Effector memory CD8-positive, alpha-beta T cell (primary cell): ENCODE data around the gene G3BP1.
"Not testable (repeated sequence)": the region's sequence is repeated elsewhere in the genome, so short reads cannot be mapped to it uniquely, and the experiment has no call there.

Experiments used
- ATAC-seq: fragments of 150-1000 bp; cut with Tn5 transposase; replicated peaks from 2 replicates; pipeline ENCODE4 v1.10.0; 2021; ENCODE audit warnings: mild to moderate bottlenecking, moderate library complexity
- DNase-seq, 3 experiments: peaks; one replicate each; pipeline ENCODE4 v3.0.0; 2021
- H3K27ac Mint-ChIP-seq, 2 donors: one replicate each; pipeline ENCODE4 v1.8.0; 2022; ENCODE audit warnings: mild to moderate bottlenecking in 2 of 2, mixed read lengths in 2 of 2, moderate library complexity in 2 of 2
- H3K27me3 Mint-ChIP-seq, 2 donors: one replicate each; pipeline ENCODE4 v1.8.0; 2022; ENCODE audit warnings: mixed read lengths in 2 of 2
- H3K36me3 Mint-ChIP-seq: one replicate; pipeline ENCODE4 v1.8.0; 2022; ENCODE audit warnings: mild to moderate bottlenecking, moderate library complexity, mixed read lengths; ENCODE audit not compliant: insufficient read depth
- H3K4me1 Mint-ChIP-seq, 2 donors: one replicate each; pipeline ENCODE4 v1.8.0; 2022; ENCODE audit warnings: low read depth in 2 of 2, mixed read lengths in 2 of 2
- H3K4me3 Mint-ChIP-seq, 2 donors: one replicate each; pipeline ENCODE4 v1.8.0; 2022; ENCODE audit warnings: mild to moderate bottlenecking in 2 of 2, mixed read lengths in 2 of 2, moderate library complexity in 2 of 2
- H3K9me3 Mint-ChIP-seq, 2 donors: one replicate each; pipeline ENCODE4 v1.8.0; 2022; ENCODE audit warnings: mixed read lengths in 2 of 2
- total RNA-seq, 9 experiments: gene quantifications; one replicate each; lab custom pipeline; 2026; lab: John Stamatoyannopoulos, UW

The G3BP1 gene
- 164 to 920 (median 347) reads per million in 9 experiments for total RNA-seq

GRCh38 chr5:151771259-151772028 lies at the start of gene G3BP1:
Gene G3BP1, plus strand, starts transcription at chr5:151771954. Its CDS starts 14,667 bp downstream, at chr5:151786621.
- peaks cover 27 to 38% of the 10 kb centered on the region in 2 donors for H3K4me1 Mint-ChIP-seq
- H3K36me3 Mint-ChIP-seq: peaks cover 31% of the 10 kb centered on the region
- H3K4me3 Mint-ChIP-seq: no peak within 1 kb of the TSS
- H3K9me3 Mint-ChIP-seq: no peaks in the 10 kb centered on the region
- no peaks in the 10 kb centered on the region for H3K27me3 Mint-ChIP-seq
- ATAC-seq (peak; percentile 74), DNase-seq (peak; percentile 98 to 99 (median 99))
- H3K27ac Mint-ChIP-seq: no peak within 1 kb of the TSS

GRCh38 chr5:151722546-151722945 lies 49.2 kb upstream of the G3BP1 start:
- ATAC-seq: no peak
- H3K4me3 Mint-ChIP-seq: no peak overlapping the region
- DNase-seq: no peak
- no peaks in the 10 kb centered on the region for H3K4me1 Mint-ChIP-seq
- H3K36me3 Mint-ChIP-seq: peaks cover 4% of the 10 kb centered on the region
- no peaks in the 10 kb centered on the region for H3K9me3 Mint-ChIP-seq
- no peak overlapping the region for H3K27ac Mint-ChIP-seq
- no peaks in the 10 kb centered on the region for H3K27me3 Mint-ChIP-seq

GRCh38 chr5:151724360-151724759 lies 47.4 kb upstream of the G3BP1 start:
- H3K4me1 Mint-ChIP-seq: peaks cover 0 to 2% of the 10 kb centered on the region in 2 donors
- no peak overlapping the region for H3K4me3 Mint-ChIP-seq
- H3K27ac Mint-ChIP-seq: no peak overlapping the region
- H3K9me3 Mint-ChIP-seq: no peaks in the 10 kb centered on the region
- H3K36me3 Mint-ChIP-seq: peaks cover 8% of the 10 kb centered on the region
- DNase-seq: no peak
- H3K27me3 Mint-ChIP-seq: no peaks in the 10 kb centered on the region
- ATAC-seq: no peak

GRCh38 chr5:151729597-151729996 lies 42.2 kb upstream of the G3BP1 start:
- not testable (repeated sequence) for H3K4me3 Mint-ChIP-seq, ATAC-seq, H3K27me3 Mint-ChIP-seq, DNase-seq, H3K9me3 Mint-ChIP-seq, H3K4me1 Mint-ChIP-seq
- Mint-ChIP-seq H3K36me3 (peaks cover 24% of the 10 kb centered on the region), H3K27ac (peak overlapping the region in 1 of 2 donors; percentile 65)

- Mint-ChIP-seq H3K27ac (no peak overlapping the region), H3K27me3 (no peaks in the 10 kb centered on the region), H3K4me3 (no peak overlapping the region), H3K4me1 (peaks cover 0 to 4% of the 10 kb centered on the region in 2 donors), H3K36me3 (peaks cover 24% of the 10 kb centered on the region), H3K9me3 (no peaks in the 10 kb centered on the region)
- no peak for ATAC-seq
- no peak for DNase-seq
Observed at GRCh38 chr5:151730381-151730780, 41.4 kb upstream of the G3BP1 start.

GRCh38 chr5:151733358-151734063 lies 38.2 kb upstream of the G3BP1 start:
- Mint-ChIP-seq H3K4me3 (no peak overlapping the region), H3K9me3 (no peaks in the 10 kb centered on the region), H3K27me3 (no peaks in the 10 kb centered on the region), H3K4me1 (peaks cover 2 to 4% of the 10 kb centered on the region in 2 donors), H3K27ac (no peak overlapping the region), H3K36me3 (peaks cover 19% of the 10 kb centered on the region)
- ATAC-seq (no peak), DNase-seq (no peak)

GRCh38 chr5:151734064-151734408 lies 37.7 kb upstream of the G3BP1 start:
- Mint-ChIP-seq H3K4me1 (peaks cover 2 to 4% of the 10 kb centered on the region in 2 donors), H3K4me3 (no peak overlapping the region), H3K27me3 (no peaks in the 10 kb centered on the region), H3K9me3 (no peaks in the 10 kb centered on the region), H3K27ac (no peak overlapping the region), H3K36me3 (peaks cover 19% of the 10 kb centered on the region)
- DNase-seq (no peak), ATAC-seq (no peak)

- DNase-seq (no peak), ATAC-seq (no peak)
- H3K27ac Mint-ChIP-seq: no peak overlapping the region
- H3K4me1 Mint-ChIP-seq: peaks cover 8% of the 10 kb centered on the region in 2 donors
- H3K27me3 Mint-ChIP-seq: no peaks in the 10 kb centered on the region
- H3K36me3 Mint-ChIP-seq: peaks cover 16% of the 10 kb centered on the region
- no peaks in the 10 kb centered on the region for H3K9me3 Mint-ChIP-seq
- H3K4me3 Mint-ChIP-seq: no peak overlapping the region
Observed at GRCh38 chr5:151735646-151736045, 36.1 kb upstream of the G3BP1 start.

- H3K9me3 Mint-ChIP-seq: no peaks in the 10 kb centered on the region
- H3K4me1 Mint-ChIP-seq: peaks cover 12 to 13% of the 10 kb centered on the region in 2 donors
- no peaks in the 10 kb centered on the region for H3K27me3 Mint-ChIP-seq
- DNase-seq: no peak
- H3K4me3 Mint-ChIP-seq: no peak overlapping the region
- peak overlapping the region in 1 of 2 donors; percentile 70 for H3K27ac Mint-ChIP-seq
- peaks cover 19% of the 10 kb centered on the region for H3K36me3 Mint-ChIP-seq
- no peak for ATAC-seq
Observed at GRCh38 chr5:151737431-151737830, 34.3 kb upstream of the G3BP1 start.

GRCh38 chr5:151738125-151738848 lies 33.5 kb upstream of the G3BP1 start:
- Mint-ChIP-seq H3K36me3 (peaks cover 11% of the 10 kb centered on the region), H3K27me3 (no peaks in the 10 kb centered on the region), H3K9me3 (no peaks in the 10 kb centered on the region), H3K4me3 (no peak overlapping the region), H3K4me1 (peaks cover 12 to 16% of the 10 kb centered on the region in 2 donors), H3K27ac (no peak overlapping the region)
- no peak for DNase-seq
- ATAC-seq: no peak

- ATAC-seq: no peak
- no peak for DNase-seq
- Mint-ChIP-seq H3K9me3 (no peaks in the 10 kb centered on the region), H3K4me1 (peaks cover 15 to 18% of the 10 kb centered on the region in 2 donors), H3K27me3 (no peaks in the 10 kb centered on the region), H3K36me3 (peaks cover 5% of the 10 kb centered on the region), H3K4me3 (no peak overlapping the region), H3K27ac (no peak overlapping the region)
Observed at GRCh38 chr5:151739395-151739794, 32.4 kb upstream of the G3BP1 start.

- DNase-seq (no peak), ATAC-seq (no peak)
- Mint-ChIP-seq H3K36me3 (peaks cover 6% of the 10 kb centered on the region), H3K27me3 (no peaks in the 10 kb centered on the region), H3K4me3 (no peak overlapping the region), H3K9me3 (no peaks in the 10 kb centered on the region), H3K27ac (no peak overlapping the region), H3K4me1 (peaks cover 15 to 22% of the 10 kb centered on the region in 2 donors)
Observed at GRCh38 chr5:151739939-151740335, 31.8 kb upstream of the G3BP1 start.

GRCh38 chr5:151740336-151740942 lies 31.3 kb upstream of the G3BP1 start:
- H3K4me3 Mint-ChIP-seq: no peak overlapping the region
- no peak overlapping the region for H3K27ac Mint-ChIP-seq
- no peaks in the 10 kb centered on the region for H3K27me3 Mint-ChIP-seq
- DNase-seq: peak; percentile 41 to 45 (median 43)
- peaks cover 6% of the 10 kb centered on the region for H3K36me3 Mint-ChIP-seq
- ATAC-seq: peak; percentile 37
- H3K9me3 Mint-ChIP-seq: no peaks in the 10 kb centered on the region
- H3K4me1 Mint-ChIP-seq: peaks cover 20 to 27% of the 10 kb centered on the region in 2 donors
